Stimulated activated CD8-positive, alpha-beta memory T cell treated with anti-CD3 and anti-CD28 coated beads, Interleukin-7, amount 100 ng/mL, for 48 hours (primary cell): ENCODE measurements around the gene ZNF3.
A peak's percentile ranks its signal among the peaks of the same experiment; 100 is the strongest.
"Not testable (repeated sequence)": the region's sequence is repeated elsewhere in the genome, so short reads cannot be mapped to it uniquely, and the experiment has no call there.

ENCODE experiments used
- DNase-seq, 2 donors: peaks; one replicate each; pipeline ENCODE4 v3.0.0-alpha.2; 2020; ENCODE audit warnings: low read depth in 1 of 2; ENCODE audit errors: extremely low read depth in 1 of 2

ZNF3 gene

DNA sequence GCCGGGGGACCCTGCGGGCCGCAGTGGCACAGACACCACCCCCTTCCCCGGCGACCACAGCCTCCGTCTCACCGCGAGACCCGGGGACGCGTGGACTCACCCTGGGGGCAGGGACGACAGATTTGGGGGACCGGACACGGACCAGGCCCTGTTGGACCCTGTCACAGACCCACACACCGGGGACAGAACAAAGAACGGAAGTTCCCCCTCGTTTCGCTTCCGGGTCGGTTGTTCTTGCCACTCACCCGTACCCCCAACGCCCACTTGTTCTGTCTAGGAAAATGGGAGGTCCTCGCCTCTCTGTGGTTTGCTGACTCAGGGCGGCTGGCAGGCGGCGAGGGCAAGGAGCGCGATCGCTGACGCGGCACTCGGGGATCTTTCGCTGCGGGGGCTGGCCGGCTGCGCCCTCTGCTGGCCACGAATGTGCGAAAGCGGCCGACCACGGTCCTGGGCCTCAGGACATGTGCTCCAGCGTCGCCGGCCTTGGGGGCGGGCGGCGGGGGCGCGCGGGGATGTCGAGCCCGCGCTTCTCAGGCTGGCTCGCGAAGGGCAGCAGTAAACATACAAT lies at the start of gene ZNF3:
ZNF3 (minus strand) TSS at position 189 of the 568 bp plus-strand sequence. CDS start 4,366 bp downstream, outside the sequence.
- peak; percentile 98 for DNase-seq

DNA sequence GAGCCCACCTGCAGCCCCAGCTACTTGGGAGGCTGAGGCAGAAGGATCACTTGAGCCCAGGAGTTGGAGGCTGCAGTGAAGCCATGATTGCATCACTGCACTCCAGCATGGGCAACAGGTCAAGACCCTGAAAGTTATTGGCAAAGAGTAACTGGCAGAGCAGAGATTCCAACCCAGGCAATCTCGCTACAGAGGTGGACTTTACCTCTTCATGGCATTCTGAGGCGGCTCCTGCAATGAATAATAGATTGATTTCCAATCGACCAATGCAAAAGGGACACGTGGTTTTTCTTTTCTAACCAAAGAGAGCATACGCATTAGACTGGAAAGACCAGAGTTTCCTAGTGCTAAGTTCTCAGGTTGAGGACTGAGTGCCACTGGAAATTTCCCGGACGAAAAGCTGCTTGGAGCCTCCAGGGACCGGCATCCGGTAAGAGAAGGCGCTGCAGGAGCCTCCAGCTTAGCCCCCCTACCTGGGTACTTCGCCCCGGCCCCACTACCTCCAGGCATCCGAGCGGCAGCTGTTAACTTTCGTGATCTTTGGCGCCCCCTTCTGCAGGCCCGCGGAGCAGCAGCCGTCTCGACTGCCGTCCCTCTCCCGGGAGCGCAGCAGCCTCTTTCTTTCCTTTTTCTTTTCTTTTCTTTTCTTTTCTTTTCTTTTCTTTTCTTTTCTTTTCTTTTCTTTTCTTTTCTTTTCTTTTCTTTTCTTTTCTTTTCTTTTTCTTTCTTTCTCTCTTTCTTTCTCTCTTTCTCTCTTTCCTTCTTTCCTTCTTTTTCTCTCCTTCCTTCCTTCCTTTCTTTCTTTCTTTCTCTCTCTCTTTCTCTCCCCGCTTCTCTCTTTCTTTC lies 49.3 kb upstream of the ZNF3 start:
- peak; percentile 50 to 64 for DNase-seq

- not testable (repeated sequence) for DNase-seq
Observed at GRCh38 chr7:100130220-100130607, 48.7 kb upstream of the ZNF3 start.

- no peak for DNase-seq
Observed at GRCh38 chr7:100128637-100128963, 47.1 kb upstream of the ZNF3 start.

DNA sequence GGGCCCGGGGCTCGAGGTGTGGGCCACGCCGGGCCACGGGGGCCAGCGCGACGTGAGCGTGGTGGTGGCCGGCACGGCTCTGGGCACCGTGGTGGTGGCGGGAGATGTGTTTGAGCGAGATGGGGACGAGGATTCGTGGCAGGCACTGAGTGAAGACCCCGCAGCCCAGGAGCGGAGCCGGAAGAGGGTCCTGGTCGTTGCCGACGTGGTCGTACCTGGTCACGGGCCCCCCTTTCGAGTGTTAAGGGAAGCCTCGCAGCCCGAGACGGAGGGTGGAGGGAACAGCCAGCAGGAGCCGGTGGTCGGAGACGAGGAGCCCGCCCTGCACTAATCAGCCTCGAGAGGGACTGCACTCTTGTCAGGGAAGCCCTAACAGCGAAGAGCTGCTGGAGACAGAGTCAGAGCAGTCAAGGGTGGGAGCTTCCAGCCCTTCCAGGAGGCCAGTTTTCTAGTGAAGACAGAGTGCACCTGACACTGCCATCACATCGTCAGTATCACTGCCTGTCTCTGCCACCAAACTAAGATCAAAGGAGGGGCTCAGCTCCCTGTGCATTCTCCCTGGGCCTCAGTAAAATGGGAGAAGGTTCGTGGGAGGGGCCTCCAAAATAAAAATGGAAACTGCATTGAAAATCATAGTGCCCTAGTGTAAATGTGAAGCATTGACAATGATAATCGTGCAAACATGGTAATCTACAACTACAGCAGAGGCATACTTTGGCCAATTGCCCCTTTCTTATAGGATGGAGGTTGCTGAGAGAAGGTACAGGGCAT lies 46.5 kb upstream of the ZNF3 start:
- DNase-seq, result no peak

- peak; percentile 76 to 80 for DNase-seq
Observed at GRCh38 chr7:100126931-100127865, 45.7 kb upstream of the ZNF3 start, which contains the start of gene MBLAC1. TSS of gene MBLAC1 (plus strand) at chr7:100126967. CDS start at chr7:100127396, 429 bp downstream.

DNA sequence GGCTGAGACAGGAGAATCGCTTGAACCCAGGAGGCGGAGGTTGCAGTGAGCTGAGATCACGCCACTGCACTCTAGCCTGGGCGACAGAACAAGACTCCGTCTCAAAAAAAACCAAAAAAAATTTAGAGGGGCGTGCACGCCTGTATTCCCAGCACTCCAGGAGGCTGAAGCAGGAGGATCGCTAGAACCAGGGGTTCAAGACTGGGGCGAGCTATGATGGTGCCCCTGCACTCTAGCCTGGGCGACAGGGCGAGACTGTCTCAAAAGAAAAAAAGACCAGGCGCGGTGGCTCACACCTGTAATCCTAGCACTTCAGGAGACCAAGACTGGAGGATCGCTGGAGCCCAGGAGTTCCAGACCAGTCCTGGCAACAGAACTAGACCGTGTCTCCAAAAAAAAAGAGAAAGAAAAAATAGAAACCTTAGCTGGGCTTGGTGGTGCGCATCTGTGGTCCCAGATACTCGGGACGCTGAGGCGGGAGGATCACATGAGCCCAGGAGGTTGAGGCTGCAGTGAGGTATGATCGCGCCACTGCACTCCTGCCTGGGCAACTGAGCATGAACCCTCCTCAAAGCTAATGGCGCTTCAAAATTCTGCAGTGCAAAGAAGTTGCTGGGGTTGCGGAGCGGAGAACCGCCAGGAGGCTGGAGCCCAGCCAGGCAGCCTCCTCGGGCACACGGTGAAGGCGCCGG lies 44.9 kb upstream of the ZNF3 start:
- no peak for DNase-seq

GRCh38 chr7:100124301-100125230 lies 43.0 kb upstream of the ZNF3 start:
- DNase-seq, result no peak

GRCh38 chr7:100122568-100122967 lies 41.0 kb upstream of the ZNF3 start:
- DNase-seq, result no peak

DNA sequence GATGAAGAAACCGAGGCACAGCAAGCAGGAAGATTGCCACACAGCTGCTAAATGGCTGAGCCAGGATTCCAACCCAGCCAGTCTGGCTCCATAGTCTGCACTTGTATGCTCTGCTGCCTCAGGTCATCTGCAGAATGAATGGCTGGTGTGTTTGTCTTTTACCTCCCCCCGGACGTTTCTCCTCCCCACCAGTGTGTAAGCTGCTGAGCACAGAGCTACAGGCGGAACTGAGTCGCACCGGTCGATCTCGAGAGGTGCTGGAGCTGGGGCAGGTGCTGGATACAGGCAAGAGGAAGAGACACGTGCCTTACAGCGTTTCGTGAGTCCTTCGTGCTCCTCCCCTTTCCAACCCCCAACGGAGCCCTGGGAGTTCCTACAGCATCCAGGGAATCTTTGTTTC lies 40.5 kb upstream of the ZNF3 start:
- no peak for DNase-seq

GRCh38 chr7:100120733-100121036 lies 39.2 kb upstream of the ZNF3 start:
- DNase-seq, result no peak

- DNase-seq, result peak; percentile 38 to 49
Observed at GRCh38 chr7:100119970-100120732, 38.6 kb upstream of the ZNF3 start.

- DNase-seq, result peak; percentile 86 to 94
Observed at GRCh38 chr7:100119072-100119969, 37.8 kb upstream of the ZNF3 start, which contains the start of the genes CNPY4 and TAF6. TSS of gene CNPY4 (plus strand) at chr7:100119634. CDS start at chr7:100119745, 111 bp downstream. TSS of gene TAF6 (minus strand) at chr7:100119358. CDS start at chr7:100114209, 5,149 bp downstream.

DNA sequence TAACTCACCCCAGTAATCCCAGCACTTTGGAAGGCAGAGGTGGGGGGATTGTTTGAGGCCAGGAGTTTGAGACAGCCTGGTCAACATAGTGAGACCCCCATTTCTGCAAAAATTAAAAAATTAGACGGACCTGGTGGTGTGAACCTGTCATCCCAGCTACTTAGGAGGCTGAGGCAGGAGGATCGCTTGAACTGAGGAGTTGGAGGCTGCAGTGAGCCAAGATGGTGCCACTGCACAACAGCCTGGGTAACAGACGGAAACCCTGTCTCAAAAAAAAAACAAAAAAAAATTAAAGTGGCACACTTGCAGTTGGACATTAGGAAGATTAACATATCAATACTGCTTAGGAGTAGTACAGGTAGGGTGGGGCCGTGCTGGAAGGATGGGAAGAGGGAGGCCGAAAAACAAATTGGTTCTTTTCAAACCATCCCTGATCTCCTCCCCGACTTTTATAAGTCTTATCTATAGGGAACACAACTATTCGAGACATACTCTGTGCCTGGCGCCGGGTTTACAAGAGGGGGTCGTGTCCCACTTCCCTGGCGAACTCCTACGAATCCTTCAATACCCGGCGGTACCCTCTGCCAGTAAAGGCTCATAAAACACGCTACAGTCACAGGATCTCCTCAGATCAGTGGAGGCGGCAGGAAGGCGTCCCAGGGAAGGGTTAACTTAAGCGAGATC lies 37.0 kb upstream of the ZNF3 start:
- DNase-seq, result no peak

DNA sequence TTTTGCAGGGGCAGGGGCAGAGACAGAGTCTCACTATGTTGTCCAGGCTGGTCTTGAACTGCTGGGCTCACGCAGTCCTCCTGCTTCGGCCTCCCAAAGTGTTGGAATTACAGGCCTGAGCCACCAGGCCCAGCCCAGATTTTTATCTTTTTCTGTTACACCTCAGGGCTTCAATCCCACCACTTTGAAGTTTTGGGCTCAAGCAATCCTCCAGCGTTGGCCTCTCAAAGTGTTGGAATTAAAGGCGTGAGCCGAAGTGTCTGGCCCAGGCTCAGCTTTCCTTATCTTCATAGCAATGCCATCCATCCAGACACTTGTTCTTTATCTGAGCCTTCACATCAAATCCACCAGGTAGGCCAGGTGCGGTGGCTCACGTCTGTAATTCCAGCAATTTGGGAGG lies 33.5 kb upstream of the ZNF3 start:
- no peak for DNase-seq

DNA sequence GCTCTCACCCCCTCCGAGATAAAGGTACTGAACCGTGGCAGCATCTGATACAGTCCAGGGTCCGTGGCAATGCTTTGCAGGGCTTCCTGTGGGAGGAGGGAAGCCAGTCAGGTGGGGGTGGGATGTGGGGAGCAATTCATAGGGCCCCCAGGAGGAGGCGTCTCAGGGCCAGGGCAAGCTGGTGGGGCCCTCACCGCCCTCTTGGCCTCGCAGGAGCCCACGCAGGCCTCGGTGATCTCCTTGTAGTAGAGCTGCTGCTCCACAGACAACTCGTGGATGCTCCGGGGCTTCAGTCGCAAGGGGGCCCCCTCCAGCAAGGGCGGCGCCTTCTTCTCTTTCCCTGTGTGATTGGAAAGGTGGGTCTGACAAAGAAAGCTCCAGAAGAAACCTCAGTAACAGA lies 30.4 kb upstream of the ZNF3 start:
- no peak for DNase-seq

GRCh38 chr7:100111156-100111555 lies 29.6 kb upstream of the ZNF3 start:
- DNase-seq, result no peak
